GM12874 (cell line): ENCODE data around the gene SPATA33.

Source experiments
- TF ChIP-seq, protein P1 (sequence below): IDR thresholded peaks from 2 replicates; pipeline ENCODE4 v1.5.1; 2011; ENCODE audit warnings: low read depth, mild to moderate bottlenecking, control low read depth, low read length, moderate library complexity; ENCODE audit not compliant: insufficient read depth

SPATA33 gene

DNA sequence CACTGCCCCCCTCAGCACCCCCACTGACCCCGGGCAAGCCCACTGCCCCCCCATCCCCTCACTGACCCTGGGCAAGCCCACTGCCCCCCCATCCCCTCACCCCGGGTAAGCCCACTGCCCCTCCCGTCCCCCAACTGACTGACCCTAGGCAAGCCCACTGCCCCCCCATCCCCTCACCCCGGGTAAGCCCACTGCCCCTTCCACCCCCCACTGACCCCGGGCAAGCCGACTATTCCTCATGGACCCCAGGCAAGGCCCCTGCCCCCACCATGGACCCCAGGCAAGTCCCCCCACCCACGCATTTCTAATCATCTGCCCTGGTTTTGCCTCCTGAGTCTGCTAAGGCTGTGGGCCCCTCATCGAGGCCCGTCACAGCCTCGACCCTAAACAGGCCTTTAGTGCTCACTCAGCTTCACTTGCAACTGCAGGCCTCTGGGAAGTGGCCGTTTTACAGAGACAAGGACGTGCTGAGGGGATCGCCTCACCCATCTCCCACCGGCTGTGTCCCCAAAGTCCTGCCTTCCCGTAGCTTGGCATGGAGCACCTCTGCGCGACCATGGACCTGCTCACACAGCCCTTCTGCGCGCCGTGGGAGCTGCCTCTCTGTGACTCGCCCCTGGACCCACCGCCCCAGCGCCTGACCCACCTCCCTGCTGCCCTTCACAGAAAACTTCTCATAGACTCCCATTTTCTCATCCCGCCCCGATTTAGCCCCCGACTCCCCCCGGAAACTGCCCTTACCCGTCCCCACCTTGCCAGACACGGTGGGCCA, 59.5 kb downstream of the SPATA33 start:
- TF ChIP-seq, protein P1, sequence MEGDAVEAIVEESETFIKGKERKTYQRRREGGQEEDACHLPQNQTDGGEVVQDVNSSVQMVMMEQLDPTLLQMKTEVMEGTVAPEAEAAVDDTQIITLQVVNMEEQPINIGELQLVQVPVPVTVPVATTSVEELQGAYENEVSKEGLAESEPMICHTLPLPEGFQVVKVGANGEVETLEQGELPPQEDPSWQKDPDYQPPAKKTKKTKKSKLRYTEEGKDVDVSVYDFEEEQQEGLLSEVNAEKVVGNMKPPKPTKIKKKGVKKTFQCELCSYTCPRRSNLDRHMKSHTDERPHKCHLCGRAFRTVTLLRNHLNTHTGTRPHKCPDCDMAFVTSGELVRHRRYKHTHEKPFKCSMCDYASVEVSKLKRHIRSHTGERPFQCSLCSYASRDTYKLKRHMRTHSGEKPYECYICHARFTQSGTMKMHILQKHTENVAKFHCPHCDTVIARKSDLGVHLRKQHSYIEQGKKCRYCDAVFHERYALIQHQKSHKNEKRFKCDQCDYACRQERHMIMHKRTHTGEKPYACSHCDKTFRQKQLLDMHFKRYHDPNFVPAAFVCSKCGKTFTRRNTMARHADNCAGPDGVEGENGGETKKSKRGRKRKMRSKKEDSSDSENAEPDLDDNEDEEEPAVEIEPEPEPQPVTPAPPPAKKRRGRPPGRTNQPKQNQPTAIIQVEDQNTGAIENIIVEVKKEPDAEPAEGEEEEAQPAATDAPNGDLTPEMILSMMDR: no peak

DNA sequence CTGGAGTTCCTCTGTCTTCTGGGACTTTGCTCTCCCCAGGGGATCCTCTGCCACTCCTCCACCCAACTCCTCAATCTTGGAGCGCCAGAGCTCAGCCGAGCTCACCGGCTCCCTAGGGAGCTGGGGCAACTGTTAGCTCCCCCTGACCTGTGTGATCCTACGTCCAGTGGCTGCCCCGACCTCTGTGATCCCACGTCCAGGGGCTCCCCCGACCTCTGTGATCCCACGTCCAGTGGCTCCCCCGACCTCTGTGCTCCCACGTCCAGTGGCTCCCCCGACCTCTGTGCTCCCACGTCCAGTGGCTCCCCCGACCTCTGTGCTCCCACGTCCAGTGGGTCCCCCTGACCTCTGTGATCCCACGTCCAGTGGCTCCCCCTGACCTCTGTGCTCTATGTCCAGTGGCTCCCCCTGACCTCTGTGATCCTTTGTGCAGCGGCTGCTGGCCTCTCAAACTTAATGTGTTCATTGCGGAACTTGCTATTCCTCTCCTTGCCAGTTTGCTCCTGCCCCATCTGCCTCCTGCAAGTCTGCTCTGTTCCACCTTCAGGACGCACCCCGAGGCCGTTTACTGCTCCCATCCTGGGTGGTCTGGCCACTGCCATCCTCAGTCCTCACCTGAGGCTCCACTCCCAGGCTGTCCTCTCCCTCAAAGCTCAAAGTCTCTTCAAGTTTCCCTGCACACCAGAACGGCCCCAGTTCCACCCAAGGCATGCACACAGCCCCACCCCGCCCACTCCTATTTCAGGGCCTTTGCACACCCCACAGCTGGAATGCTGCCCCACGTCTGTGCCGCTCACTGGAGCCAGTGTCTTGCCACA, 60.3 kb downstream of the SPATA33 start:
- TF ChIP-seq, protein P1: no peak
